HG03575 (cell line): Measurements from ENCODE around the gene SOX12.

Source experiments
- ATAC-seq: cut with Tn5 transposase; IDR thresholded peaks from one replicate; pipeline ENCODE4 v1.9.1; 2021; ENCODE audit not compliant: unreplicated experiment, insufficient number of reproducible peaks, low FRiP score; ENCODE audit errors: extremely low read depth

SOX12 gene

GRCh38 chr20:325045-325888, at the start of gene SOX12:
SOX12 (plus strand) TSS chr20:325552; CDS start chr20:325925, 373 bp downstream.
- ATAC-seq, result peak; percentile 37

GRCh38 chr20:275791-276190, 49.6 kb upstream of the SOX12 start:
- no peak for ATAC-seq

- ATAC-seq, result no peak
These were observed 48.5 kb upstream of the SOX12 start for GRCh38 chr20:276620-277495.

- ATAC-seq, result no peak
These were observed 47.9 kb upstream of the SOX12 start for GRCh38 chr20:277496-277781.

DNA sequence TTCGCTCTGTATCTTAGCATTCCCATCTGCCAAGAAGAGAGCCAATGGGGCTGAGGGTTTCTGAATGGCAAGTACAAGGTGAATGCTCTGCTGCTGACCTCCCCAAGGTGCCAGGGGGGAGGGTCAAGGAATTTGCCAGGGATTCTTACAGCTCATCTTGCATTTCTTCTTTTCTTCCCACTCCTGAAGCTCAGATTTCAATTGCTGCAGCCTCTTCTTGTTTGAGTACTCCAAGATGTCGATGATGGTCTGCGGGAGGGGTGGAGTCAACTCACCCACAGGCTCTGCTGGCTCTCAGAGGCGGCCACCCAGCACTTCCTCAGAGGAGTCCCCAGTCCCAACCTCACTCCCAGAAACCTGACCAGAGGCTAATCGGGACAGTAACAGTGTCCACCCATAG, 47.2 kb upstream of the SOX12 start:
- ATAC-seq, result no peak

GRCh38 chr20:278607-279571, 46.5 kb upstream of the SOX12 start:
- no peak for ATAC-seq

DNA sequence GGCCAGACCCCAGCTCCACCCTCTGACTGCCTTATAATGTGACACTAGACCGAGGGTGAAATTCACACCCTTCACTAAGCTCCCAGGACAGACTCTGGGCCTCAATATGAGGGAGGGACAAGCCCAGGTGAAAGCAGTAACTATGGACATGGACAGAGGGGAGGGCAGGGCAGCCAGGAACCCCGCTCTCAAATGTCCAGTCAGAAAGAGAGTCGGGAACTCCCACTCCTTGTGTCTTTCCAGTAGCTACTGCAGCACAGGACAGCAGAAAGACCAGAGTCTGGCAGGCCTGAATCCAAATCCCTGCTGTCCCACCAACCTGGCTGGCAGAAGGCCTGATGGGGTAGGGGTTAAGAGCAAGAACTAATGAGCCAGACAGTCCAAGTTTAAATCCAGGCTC, 41.2 kb upstream of the SOX12 start:
- ATAC-seq, result no peak

DNA sequence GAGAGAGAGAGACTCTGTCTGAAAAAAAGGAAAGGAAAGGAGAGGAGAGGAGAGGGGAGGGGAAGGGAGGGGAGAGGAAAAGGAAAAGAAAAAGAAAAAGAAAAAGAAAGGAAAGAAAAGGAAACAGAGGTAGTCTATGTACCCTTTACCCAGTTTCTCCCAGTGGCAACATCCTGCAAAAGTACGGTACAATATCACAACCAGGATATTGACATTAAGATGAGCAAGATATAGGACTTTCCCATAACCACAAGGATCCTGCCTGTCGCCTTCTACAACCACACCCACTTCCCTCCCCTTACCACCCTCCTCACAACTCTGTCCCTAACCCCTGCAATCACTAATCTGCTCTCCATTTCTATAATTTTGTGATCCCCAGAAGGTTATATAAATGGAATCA, 38.8 kb upstream of the SOX12 start:
- ATAC-seq, result no peak

GRCh38 chr20:288956-289692, 36.2 kb upstream of the SOX12 start:
- ATAC-seq, result no peak

DNA sequence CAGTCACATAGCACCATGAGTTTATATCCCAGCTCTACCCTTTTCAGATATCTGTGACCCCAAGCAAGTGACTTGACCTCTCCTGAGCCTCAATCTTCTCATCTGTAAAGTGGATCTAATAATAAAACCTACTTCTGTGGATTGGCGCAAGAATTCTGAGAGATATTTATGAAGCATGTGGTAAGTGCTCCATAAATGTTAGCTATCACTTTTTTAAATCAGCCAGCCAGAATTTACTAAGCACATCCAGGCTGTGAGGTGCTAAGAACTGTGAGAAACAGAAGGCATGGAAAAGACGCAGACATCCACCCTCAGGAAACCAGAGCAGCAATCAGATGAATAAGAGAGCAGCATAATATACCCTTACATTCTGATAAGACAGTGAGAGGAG, 35.7 kb upstream of the SOX12 start:
- no peak for ATAC-seq

GRCh38 chr20:290084-290831, 35.1 kb upstream of the SOX12 start, which contains the start of gene C20orf96:
C20orf96 (minus strand) TSS chr20:290750; CDS start chr20:290610, 140 bp downstream.
- no peak for ATAC-seq

- ATAC-seq, result no peak
These were observed 30.8 kb upstream of the SOX12 start for GRCh38 chr20:294602-295001.

DNA sequence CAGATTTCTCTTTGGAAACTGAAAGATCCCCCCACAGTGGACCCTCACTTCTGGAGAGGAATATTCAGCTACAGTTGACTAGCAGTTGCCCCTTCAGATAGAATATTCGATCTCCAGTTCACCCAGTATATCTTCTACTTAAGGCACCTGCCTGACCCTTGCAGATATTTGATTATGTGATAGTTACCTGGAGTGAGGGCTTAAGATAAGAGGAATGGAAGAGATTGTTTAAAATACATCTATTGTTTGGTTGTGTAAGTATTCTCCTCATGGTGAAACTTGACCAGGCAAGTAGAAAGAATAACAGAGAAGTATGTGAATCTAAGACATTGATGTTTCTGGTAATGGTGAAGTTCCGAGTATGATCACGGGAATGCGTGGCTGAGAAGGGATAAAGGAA, 29.5 kb upstream of the SOX12 start:
- ATAC-seq, result no peak

DNA sequence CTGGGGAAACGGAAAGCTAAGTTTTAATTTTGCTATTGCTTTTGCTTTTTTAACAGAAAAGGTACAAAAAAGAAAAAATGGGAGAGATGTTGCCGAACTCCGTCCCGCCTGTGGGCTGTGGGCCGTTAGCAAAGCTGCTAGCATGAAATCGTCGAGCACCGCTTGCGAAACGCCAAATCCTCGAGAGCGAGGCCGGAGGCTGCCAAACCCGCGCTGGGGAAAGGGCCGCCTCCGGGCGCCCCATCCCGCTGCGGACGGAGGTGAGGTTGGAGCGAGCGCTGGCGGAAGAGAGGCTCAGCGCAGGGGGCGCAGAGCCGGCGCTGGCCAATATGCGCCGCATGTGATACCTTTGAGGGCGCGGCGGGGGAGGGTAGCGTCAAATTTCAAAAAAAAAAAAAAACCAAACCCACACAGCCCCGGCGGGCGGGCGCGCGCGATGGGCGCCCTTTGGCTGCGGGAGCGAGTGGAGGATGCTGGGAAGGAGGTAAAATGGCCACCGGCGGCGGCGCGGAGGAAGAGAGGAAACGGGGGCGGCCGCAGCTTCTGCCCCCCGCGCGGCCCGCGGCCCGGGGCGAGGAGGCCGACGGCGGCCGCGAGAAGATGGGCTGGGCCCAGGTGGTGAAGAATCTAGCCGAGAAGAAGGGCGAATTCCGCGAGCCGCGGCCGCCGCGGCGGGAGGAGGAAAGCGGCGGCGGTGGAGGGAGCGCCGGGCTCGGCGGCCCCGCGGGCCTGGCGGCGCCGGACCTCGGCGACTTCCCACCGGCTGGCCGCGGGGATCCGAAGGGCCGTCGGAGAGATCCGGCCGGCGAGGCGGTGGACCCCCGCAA, 28.0 kb upstream of the SOX12 start, which contains the start of gene ZCCHC3:
ZCCHC3 (plus strand) TSS at position 473 of the 827 bp plus-strand sequence; CDS start at position 490, 17 bp downstream.
- ATAC-seq, result peak; percentile 43

- ATAC-seq, result no peak
These were observed 27.2 kb upstream of the SOX12 start for GRCh38 chr20:297925-298775.

DNA sequence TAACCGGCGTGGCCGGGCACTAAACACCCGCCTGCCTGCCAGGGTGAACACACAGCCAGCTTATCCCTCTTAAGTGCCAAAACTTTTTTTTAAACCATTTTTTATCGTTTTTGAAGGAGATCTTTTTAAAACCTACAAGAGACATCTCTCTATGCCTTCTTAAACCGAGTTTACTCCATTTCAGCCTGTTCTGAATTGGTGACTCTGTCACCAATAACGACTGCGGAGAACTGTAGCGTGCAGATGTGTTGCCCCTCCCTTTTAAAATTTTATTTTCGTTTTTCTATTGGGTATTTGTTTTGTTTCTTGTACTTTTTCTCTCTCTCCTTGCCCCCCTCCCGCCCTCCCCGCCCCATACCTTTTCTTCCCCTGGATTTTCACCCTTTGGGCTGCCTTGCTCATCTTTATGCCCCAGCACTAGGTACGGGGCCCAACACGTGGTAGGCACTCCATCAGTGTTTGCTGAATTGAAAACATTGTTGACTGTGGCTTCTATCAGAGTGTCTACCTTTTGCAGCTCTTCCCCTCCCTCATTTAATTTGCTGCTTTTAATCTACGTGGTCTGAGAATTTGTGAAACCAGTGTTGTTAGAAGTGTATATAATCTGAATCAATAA, 26.5 kb upstream of the SOX12 start:
- no peak for ATAC-seq
